Measurements from ENCODE around the gene ARHGEF40.

The ARHGEF40 gene

DNA sequence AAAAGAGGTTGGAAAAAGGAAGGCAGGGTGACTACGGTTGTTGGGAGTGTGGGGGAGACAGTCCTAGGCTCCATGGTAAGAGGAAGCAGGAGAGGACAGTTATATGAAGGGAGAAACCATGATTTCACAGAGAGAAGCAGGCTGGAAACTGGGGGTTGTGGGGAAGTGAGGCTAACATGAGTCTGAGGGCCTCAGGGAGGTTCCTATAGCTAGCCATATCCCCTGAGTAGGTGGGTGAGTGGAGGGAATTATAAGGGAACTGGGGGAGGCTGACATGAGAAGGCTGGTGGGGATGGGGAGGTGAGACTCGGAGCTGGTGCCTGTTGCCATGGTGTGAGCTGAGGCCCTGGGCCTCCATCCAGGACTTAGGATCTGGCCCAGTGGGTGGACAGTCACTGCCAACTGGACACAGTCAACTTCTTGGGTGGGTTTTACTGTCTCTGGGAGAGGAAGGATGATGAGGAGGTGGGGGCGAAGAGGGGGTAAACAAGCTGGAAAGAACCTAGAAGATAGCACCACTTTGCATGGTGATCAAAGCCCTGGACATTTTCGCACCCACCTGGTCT, 36.9 kb upstream of the ARHGEF40 start:
- no peaks in the 10 kb centered on the region for H3K36me3 ChIP-seq (ENCODE audit: control insufficient read depth, low read length)
- TF ChIP-seq EZH2phosphoT487 (IDR thresholded peaks at IDR 0.05; ENCODE audit: borderline replicate concordance, low read length) = no peak
- TF ChIP-seq, protein P1, sequence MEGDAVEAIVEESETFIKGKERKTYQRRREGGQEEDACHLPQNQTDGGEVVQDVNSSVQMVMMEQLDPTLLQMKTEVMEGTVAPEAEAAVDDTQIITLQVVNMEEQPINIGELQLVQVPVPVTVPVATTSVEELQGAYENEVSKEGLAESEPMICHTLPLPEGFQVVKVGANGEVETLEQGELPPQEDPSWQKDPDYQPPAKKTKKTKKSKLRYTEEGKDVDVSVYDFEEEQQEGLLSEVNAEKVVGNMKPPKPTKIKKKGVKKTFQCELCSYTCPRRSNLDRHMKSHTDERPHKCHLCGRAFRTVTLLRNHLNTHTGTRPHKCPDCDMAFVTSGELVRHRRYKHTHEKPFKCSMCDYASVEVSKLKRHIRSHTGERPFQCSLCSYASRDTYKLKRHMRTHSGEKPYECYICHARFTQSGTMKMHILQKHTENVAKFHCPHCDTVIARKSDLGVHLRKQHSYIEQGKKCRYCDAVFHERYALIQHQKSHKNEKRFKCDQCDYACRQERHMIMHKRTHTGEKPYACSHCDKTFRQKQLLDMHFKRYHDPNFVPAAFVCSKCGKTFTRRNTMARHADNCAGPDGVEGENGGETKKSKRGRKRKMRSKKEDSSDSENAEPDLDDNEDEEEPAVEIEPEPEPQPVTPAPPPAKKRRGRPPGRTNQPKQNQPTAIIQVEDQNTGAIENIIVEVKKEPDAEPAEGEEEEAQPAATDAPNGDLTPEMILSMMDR (IDR thresholded peaks at IDR 0.05; ENCODE audit: low read depth, low read length, poor library complexity, severe bottlenecking) = no peak
- no peaks in the 10 kb centered on the region for H3K4me1 ChIP-seq (ENCODE audit: control insufficient read depth, low read length)
- H3K27me3 ChIP-seq (ENCODE audit: control insufficient read depth, low read length) = peaks cover 29% of the 10 kb centered on the region
- H3K9me3 ChIP-seq (ENCODE audit: control insufficient read depth, insufficient read depth, low read length) = no peaks in the 10 kb centered on the region
- no peak overlapping the region for H3K4me2 ChIP-seq (ENCODE audit: low read length)
- H4K20me1 ChIP-seq (ENCODE audit: control insufficient read depth, insufficient read depth, low read depth, low read length) = no peaks in the 10 kb centered on the region
- no peaks in the 10 kb centered on the region for H3K9me2 ChIP-seq (replicated peaks; ENCODE audit: control insufficient read depth, low read length)
- no peak overlapping the region for H3K27ac ChIP-seq (ENCODE audit: low read depth, low read length)
- no peaks in the 10 kb centered on the region for H3K79me2 ChIP-seq (ENCODE audit: control insufficient read depth, low read length)
- H3K4me3 ChIP-seq (ENCODE audit: low read length) = no peak overlapping the region
- no peaks in the 10 kb centered on the region for H3F3A ChIP-seq (ENCODE audit: control insufficient read depth, insufficient read depth)

- no peaks in the 10 kb centered on the region for H4K20me1 ChIP-seq (ENCODE audit: control insufficient read depth, insufficient read depth, low read depth, low read length)
- H3F3A ChIP-seq (ENCODE audit: control insufficient read depth, insufficient read depth) = no peaks in the 10 kb centered on the region
- no peaks in the 10 kb centered on the region for H3K4me1 ChIP-seq (ENCODE audit: control insufficient read depth, low read length)
- TF ChIP-seq, protein P1 (IDR thresholded peaks at IDR 0.05; ENCODE audit: low read depth, low read length, poor library complexity, severe bottlenecking) = no peak
- TF ChIP-seq EZH2phosphoT487 (IDR thresholded peaks at IDR 0.05; ENCODE audit: borderline replicate concordance, low read length) = no peak
- no peaks in the 10 kb centered on the region for H3K9me2 ChIP-seq (replicated peaks; ENCODE audit: control insufficient read depth, low read length)
- no peak within 1 kb of the TSS for H3K4me3 ChIP-seq (ENCODE audit: low read length)
- H3K79me2 ChIP-seq (ENCODE audit: control insufficient read depth, low read length) = no peaks in the 10 kb centered on the region
- H3K27me3 ChIP-seq (ENCODE audit: control insufficient read depth, low read length) = peaks cover 29% of the 10 kb centered on the region
- H3K4me2 ChIP-seq (ENCODE audit: low read length) = no peak within 1 kb of the TSS
- no peaks in the 10 kb centered on the region for H3K36me3 ChIP-seq (ENCODE audit: control insufficient read depth, low read length)
- H3K27ac ChIP-seq (ENCODE audit: low read depth, low read length) = no peak within 1 kb of the TSS
- H3K9me3 ChIP-seq (ENCODE audit: control insufficient read depth, insufficient read depth, low read length) = no peaks in the 10 kb centered on the region
Observed at GRCh38 chr14:21034707-21035106, 35.4 kb upstream of the ARHGEF40 start, which contains the start of gene RNASE13. Gene RNASE13, minus strand, starts transcription at chr14:21034807. Its CDS starts 519 bp downstream, at chr14:21034288.

GRCh38 chr14:21036751-21037150, 33.4 kb upstream of the ARHGEF40 start:
- TF ChIP-seq, protein P1 (IDR thresholded peaks at IDR 0.05; ENCODE audit: low read depth, low read length, poor library complexity, severe bottlenecking) = no peak
- no peak for TF ChIP-seq EZH2phosphoT487 (IDR thresholded peaks at IDR 0.05; ENCODE audit: borderline replicate concordance, low read length)
- peaks cover 27% of the 10 kb centered on the region for H3K27me3 ChIP-seq (ENCODE audit: control insufficient read depth, low read length)
- no peaks in the 10 kb centered on the region for H4K20me1 ChIP-seq (ENCODE audit: control insufficient read depth, insufficient read depth, low read depth, low read length)
- no peaks in the 10 kb centered on the region for H3K9me3 ChIP-seq (ENCODE audit: control insufficient read depth, insufficient read depth, low read length)
- no peak overlapping the region for H3K4me2 ChIP-seq (ENCODE audit: low read length)
- H3F3A ChIP-seq (ENCODE audit: control insufficient read depth, insufficient read depth) = no peaks in the 10 kb centered on the region
- H3K79me2 ChIP-seq (ENCODE audit: control insufficient read depth, low read length) = no peaks in the 10 kb centered on the region
- H3K9me2 ChIP-seq (replicated peaks; ENCODE audit: control insufficient read depth, low read length) = no peaks in the 10 kb centered on the region
- H3K36me3 ChIP-seq (ENCODE audit: control insufficient read depth, low read length) = no peaks in the 10 kb centered on the region
- no peaks in the 10 kb centered on the region for H3K4me1 ChIP-seq (ENCODE audit: control insufficient read depth, low read length)
- no peak overlapping the region for H3K4me3 ChIP-seq (ENCODE audit: low read length)
- H3K27ac ChIP-seq (ENCODE audit: low read depth, low read length) = no peak overlapping the region
